Adipose tissue (tissue), 3 donors: ENCODE data around the gene UNC45B. TPM values are rescaled to one million over a fixed set of nuclear protein-coding genes. Genes with fewer than 3 reads are reported as not detected.
"Not testable (repeated sequence)": the region's sequence is repeated elsewhere in the genome, so short reads cannot be mapped to it uniquely, and the experiment has no call there.

Experiments
- H3K27ac ChIP-seq: one replicate; pipeline ENCODE4 v1.5.1; 2013; ENCODE audit warnings: low read depth, low read length
- WGBS, 3 donors: extraction: QIAGEN DNeasy Blood & Tissue Kit; methylation state at CpG; one replicate each; pipeline ENCODE4 v1.1.7; 2013; 5-methylcytosine and 5-hydroxymethylcytosine counted together
- polyA plus RNA-seq, 3 donors: library from polyadenylated mRNA; stranded (reverse); fragments of 200-250 nt; gene quantifications; one replicate each; pipeline ENCODE4 v1.2.3, GENCODE V29; 2013
- donor health status: healthy with polysubstance abuse.
- donor health status: Bipolar disorder and iron deficiency.
- donor health status: healthy.

The UNC45B gene
- polyA plus RNA-seq, 3 donors = under 0.01 to 0.03 (median 0.02) TPM

GRCh38 chr17:35191001-35191695 lies 43.5 kb downstream of the UNC45B start:
- 71 to 78% (median 78%) methylated on average over 11 of the region's 11 CpGs for WGBS, 3 donors
- H3K27ac ChIP-seq = no peak overlapping the region

GRCh38 chr17:35192708-35193107 lies 45.1 kb downstream of the UNC45B start:
- 75 to 86% (median 84%) methylated on average over 8 of the region's 8 CpGs for WGBS, 3 donors

GRCh38 chr17:35194001-35194400 lies 46.4 kb downstream of the UNC45B start, which contains the start of gene SLC35G3:
Gene SLC35G3 (minus strand): TSS chr17:35194393. CDS start chr17:35194307, 86 bp downstream.
- 94 to 99% (median 96%) methylated on average over 10 to 12 of the region's 12 CpGs for WGBS, 3 donors

More at GRCh38 chr17:35192708-35193107, 45.1 kb downstream of the UNC45B start:
- no peak overlapping the region for H3K27ac ChIP-seq

GRCh38 chr17:35195062-35195461 lies 47.4 kb downstream of the UNC45B start:
- H3K27ac ChIP-seq = not testable (repeated sequence)
- WGBS, 3 donors = 93 to 94% (median 93%) methylated on average over 21 to 31 of the region's 31 CpGs

More at GRCh38 chr17:35194001-35194400, 46.4 kb downstream of the UNC45B start, which contains the start of gene SLC35G3:
- not testable (repeated sequence) for H3K27ac ChIP-seq

- 50 to 95% (median 85%) methylated on average over 1 of the region's 2 CpGs for WGBS, 3 donors
- H3K27ac ChIP-seq = not testable (repeated sequence)
Observed at GRCh38 chr17:35202582-35202981, 55.0 kb downstream of the UNC45B start.

GRCh38 chr17:35210741-35211140 lies 63.1 kb downstream of the UNC45B start:
- WGBS, 3 donors = 85 to 93% (median 91%) methylated on average over 7 of the region's 7 CpGs
- no peak overlapping the region for H3K27ac ChIP-seq

GRCh38 chr17:35212668-35213067 lies 65.1 kb downstream of the UNC45B start:
- H3K27ac ChIP-seq = no peak overlapping the region
- WGBS, 3 donors = 71 to 93% (median 90%) methylated on average over 4 of the region's 4 CpGs

GRCh38 chr17:35213412-35213940 lies 65.9 kb downstream of the UNC45B start:
- no peak overlapping the region for H3K27ac ChIP-seq

GRCh38 chr17:35214192-35214591 lies 66.6 kb downstream of the UNC45B start:
- 35 to 68% (median 47%) methylated on average over 3 of the region's 3 CpGs for WGBS, 3 donors
- H3K27ac ChIP-seq = no peak overlapping the region

More at GRCh38 chr17:35213412-35213940, 65.9 kb downstream of the UNC45B start:
- 41 to 67% (median 55%) methylated on average over 5 of the region's 5 CpGs for WGBS, 3 donors

- 44 to 46% (median 45%) methylated on average over 5 of the region's 5 CpGs for WGBS, 3 donors
- no peak overlapping the region for H3K27ac ChIP-seq
Observed at GRCh38 chr17:35214631-35215273, 67.1 kb downstream of the UNC45B start.

- 64 to 79% (median 73%) methylated on average over 5 of the region's 5 CpGs for WGBS, 3 donors
- no peak overlapping the region for H3K27ac ChIP-seq
Observed at GRCh38 chr17:35217107-35217506, 69.5 kb downstream of the UNC45B start.

- 44 to 47% (median 46%) methylated on average over 2 of the region's 2 CpGs for WGBS, 3 donors
- H3K27ac ChIP-seq = no peak overlapping the region
Observed at GRCh38 chr17:35218915-35219314, 71.3 kb downstream of the UNC45B start.

GRCh38 chr17:35222452-35222851 lies 74.8 kb downstream of the UNC45B start:
- whole genome bisulfite sequencing, 3 donors = 94 to 100% (median 100%) methylated on average over 2 of the region's 2 CpGs
- no peak overlapping the region for H3K27ac ChIP-seq

- WGBS, 3 donors = 27 to 43% (median 42%) methylated on average over 1 of the region's 1 CpG
- H3K27ac ChIP-seq = no peak overlapping the region
Observed at GRCh38 chr17:35224436-35224835, 76.8 kb downstream of the UNC45B start.

GRCh38 chr17:35227546-35227945 lies 79.9 kb downstream of the UNC45B start:
- WGBS, 3 donors = 94 to 97% (median 95%) methylated on average over 2 of the region's 2 CpGs

GRCh38 chr17:35229638-35230037 lies 82.0 kb downstream of the UNC45B start:
- no peak overlapping the region for H3K27ac ChIP-seq
- WGBS, 3 donors = 74 to 94% (median 89%) methylated on average over 1 of the region's 1 CpG

More at GRCh38 chr17:35227546-35227945, 79.9 kb downstream of the UNC45B start:
- no peak overlapping the region for H3K27ac ChIP-seq

GRCh38 chr17:35234315-35234714 lies 86.7 kb downstream of the UNC45B start:
- 76 to 87% (median 86%) methylated on average over 4 of the region's 4 CpGs for WGBS, 3 donors
- not testable (repeated sequence) for H3K27ac ChIP-seq

GRCh38 chr17:35235289-35235688 lies 87.7 kb downstream of the UNC45B start:
- WGBS, 3 donors = 91 to 96% (median 92%) methylated on average over 3 of the region's 3 CpGs
- no peak overlapping the region for H3K27ac ChIP-seq

GRCh38 chr17:35235917-35236316 lies 88.3 kb downstream of the UNC45B start:
- WGBS, 3 donors = 42 to 63% (median 46%) methylated on average over 2 of the region's 2 CpGs
- no peak overlapping the region for H3K27ac ChIP-seq
